ENCODE measurements around the gene MRPL42.
A peak's percentile ranks its signal among the peaks of the same experiment; 100 is the strongest.
"Not testable (repeated sequence)": the region's sequence is repeated elsewhere in the genome, so short reads cannot be mapped to it uniquely, and the experiment has no call there.

Gene MRPL42

GRCh38 chr12:93461503-93461902, 5.8 kb upstream of the MRPL42 start:
- Mint-ChIP-seq H3K27ac (no peak overlapping the region), H3K36me3 (no peaks in the 10 kb centered on the region), H3K4me1 (no peaks in the 10 kb centered on the region), H3K9me3 (no peaks in the 10 kb centered on the region), H3K4me3 (no peak overlapping the region)
- DNase-seq (ENCODE audit: low spot score in 2 of 2) (no peak), ATAC-seq (no peak)

DNA sequence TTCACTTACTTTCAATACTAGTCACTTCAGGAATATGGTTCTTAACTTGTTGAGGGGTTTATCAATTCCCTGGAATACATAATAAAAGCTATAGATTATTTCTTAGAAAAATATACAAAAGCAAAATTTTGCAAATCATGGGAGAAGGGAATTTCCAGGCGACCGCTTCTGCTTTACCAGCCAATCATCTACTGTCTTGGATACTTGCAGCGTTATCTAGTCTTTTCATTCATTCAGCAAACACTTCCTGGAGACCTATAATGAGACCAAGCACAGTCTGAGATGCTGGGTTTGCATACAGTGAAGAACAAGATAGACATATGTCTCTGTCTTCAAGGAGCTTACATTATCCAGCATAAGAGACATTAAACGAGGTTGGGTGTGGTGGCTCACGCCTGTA, 1.5 kb upstream of the MRPL42 start:
- Mint-ChIP-seq H3K36me3 (peaks cover 27% of the 10 kb centered on the region), H3K4me3 (no peak overlapping the region), H3K9me3 (no peaks in the 10 kb centered on the region), H3K27ac (no peak overlapping the region), H3K4me1 (peaks cover 24% of the 10 kb centered on the region)
- ATAC-seq (no peak), DNase-seq (ENCODE audit: low spot score in 2 of 2) (no peak)

DNA sequence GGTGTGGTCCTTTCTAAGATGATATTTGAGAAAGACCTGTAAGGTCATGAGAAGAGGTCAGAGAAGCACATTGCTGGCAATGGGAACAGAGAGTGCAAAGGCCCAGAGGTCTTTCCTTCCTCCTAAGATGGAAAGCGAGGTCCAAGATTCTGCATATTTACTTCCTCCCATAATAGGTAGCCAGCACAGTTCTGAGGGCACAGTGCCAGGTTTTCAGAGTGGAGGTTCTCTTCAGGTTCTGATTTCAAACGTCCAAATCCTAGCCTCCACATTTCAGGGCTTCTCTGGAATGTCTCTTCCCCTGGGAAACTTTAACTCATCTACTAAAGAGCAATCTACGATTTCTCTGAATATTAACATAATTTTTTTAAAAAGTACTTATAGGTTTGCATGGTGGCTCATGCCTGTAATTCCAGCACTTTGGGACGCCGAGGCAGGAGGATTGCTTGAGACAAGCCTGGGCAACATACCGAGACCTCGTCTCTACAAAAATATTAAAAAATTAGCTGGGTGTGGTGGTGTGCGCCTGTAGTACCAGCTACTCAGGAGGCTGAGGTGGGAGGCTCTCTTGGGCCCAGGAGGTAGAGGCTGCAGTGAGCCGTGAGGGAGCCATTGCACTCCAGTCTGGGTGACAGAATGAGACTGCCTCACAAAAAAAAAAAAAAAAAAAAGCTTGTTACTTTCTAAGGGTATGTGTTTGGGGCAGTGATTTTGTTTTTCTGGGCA, 526 bp upstream of the MRPL42 start:
- no peak for DNase-seq (ENCODE audit: low spot score in 2 of 2)
- peak overlapping the region; percentile 88 for H3K4me3 Mint-ChIP-seq
- H3K36me3 Mint-ChIP-seq = peaks cover 37% of the 10 kb centered on the region
- H3K4me1 Mint-ChIP-seq = peaks cover 26% of the 10 kb centered on the region
- H3K9me3 Mint-ChIP-seq = no peaks in the 10 kb centered on the region
- ATAC-seq = no peak
- H3K27ac Mint-ChIP-seq = peak overlapping the region; percentile 96

DNA sequence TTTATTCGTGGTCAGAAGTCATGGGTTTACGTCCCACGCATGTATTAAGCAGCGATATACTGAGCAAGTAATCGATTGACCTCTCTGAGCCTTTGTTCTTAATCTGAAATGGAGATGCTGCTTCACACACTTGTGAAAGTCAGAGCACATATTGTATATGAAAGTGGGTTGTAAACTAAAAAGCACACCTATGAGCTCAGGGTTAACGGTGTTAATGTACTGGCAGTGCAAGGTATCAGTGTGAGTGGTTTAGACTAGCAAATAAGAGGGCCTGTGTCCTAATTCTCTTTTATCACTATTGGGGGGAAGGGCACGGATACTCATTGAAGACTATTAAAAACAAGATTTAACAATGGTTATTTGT, 676 bp downstream of the MRPL42 start:
- ATAC-seq = peak; percentile 38
- Mint-ChIP-seq H3K4me3 (peak overlapping the region; percentile 88), H3K4me1 (peaks cover 26% of the 10 kb centered on the region), H3K9me3 (no peaks in the 10 kb centered on the region), H3K27ac (peak overlapping the region; percentile 96), H3K36me3 (peaks cover 44% of the 10 kb centered on the region)
- DNase-seq (ENCODE audit: low spot score in 2 of 2) = no peak

DNA sequence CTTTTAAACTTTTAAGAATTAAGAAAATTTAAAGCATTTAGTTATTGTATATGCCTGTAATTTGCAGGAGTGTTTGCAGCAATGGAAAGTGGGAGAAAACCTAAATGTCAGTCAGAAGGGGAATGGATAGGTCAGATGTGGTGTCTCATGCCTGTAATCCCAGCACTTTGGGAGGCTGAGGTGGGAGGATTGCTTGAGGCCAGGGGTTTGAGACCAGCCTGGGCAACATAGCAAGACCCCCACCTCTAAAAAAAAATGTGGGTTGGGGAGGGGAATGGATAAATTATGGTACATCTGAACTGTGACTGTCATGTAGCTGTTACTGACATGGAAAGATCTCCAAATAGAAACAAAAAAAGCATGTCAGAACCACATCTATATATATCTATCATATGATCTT, 2.1 kb downstream of the MRPL42 start:
- Mint-ChIP-seq H3K27ac (no peak overlapping the region), H3K9me3 (no peaks in the 10 kb centered on the region), H3K4me3 (peak overlapping the region; percentile 88)

DNA sequence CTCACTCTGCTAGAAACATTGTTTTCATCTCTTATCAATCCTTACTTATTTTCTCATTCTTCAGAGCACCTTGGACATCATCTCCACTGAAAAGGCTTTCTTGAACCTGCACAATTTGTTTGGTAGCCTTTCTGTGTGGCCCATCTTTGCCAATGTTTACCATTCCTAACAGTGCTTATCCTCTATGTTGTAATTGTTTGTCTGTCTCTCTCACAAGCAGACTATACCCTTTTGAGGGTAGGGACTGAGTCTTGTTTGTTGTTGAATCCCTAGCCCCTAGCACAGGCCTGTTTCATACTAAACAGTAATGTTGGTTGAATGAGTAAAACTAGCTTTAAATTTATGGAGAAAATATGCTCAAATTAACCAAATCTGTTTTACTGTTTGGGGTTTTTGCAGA, 9.2 kb downstream of the MRPL42 start:
- ATAC-seq = no peak
- no peak overlapping the region for H3K27ac Mint-ChIP-seq

More for the DNA sequence above, 2.1 kb downstream of the MRPL42 start:
- H3K4me1 Mint-ChIP-seq = peaks cover 26% of the 10 kb centered on the region
- DNase-seq (ENCODE audit: low spot score in 2 of 2) (no peak), ATAC-seq (no peak)
- peaks cover 56% of the 10 kb centered on the region for H3K36me3 Mint-ChIP-seq

GRCh38 chr12:93482721-93483120, 15.4 kb downstream of the MRPL42 start:
- Mint-ChIP-seq H3K9me3 (no peaks in the 10 kb centered on the region), H3K4me3 (no peak overlapping the region), H3K36me3 (peaks cover 45% of the 10 kb centered on the region), H3K27ac (no peak overlapping the region), H3K4me1 (no peaks in the 10 kb centered on the region)
- ATAC-seq (no peak), DNase-seq (ENCODE audit: low spot score in 2 of 2) (no peak)

More for the DNA sequence above, 9.2 kb downstream of the MRPL42 start:
- DNase-seq (ENCODE audit: low spot score in 2 of 2) = no peak
- Mint-ChIP-seq H3K4me1 (no peaks in the 10 kb centered on the region), H3K4me3 (no peak overlapping the region), H3K9me3 (no peaks in the 10 kb centered on the region), H3K36me3 (peaks cover 63% of the 10 kb centered on the region)

GRCh38 chr12:93483151-93483807, 16.0 kb downstream of the MRPL42 start:
- ATAC-seq (no peak), DNase-seq (ENCODE audit: low spot score in 2 of 2) (no peak)
- H3K36me3 Mint-ChIP-seq = peaks cover 45% of the 10 kb centered on the region
- H3K4me3 Mint-ChIP-seq = no peak overlapping the region
- H3K9me3 Mint-ChIP-seq = no peaks in the 10 kb centered on the region
- no peaks in the 10 kb centered on the region for H3K4me1 Mint-ChIP-seq
- no peak overlapping the region for H3K27ac Mint-ChIP-seq

- Mint-ChIP-seq H3K4me1 (no peaks in the 10 kb centered on the region), H3K4me3 (no peak overlapping the region), H3K36me3 (peaks cover 52% of the 10 kb centered on the region), H3K27ac (no peak overlapping the region), H3K9me3 (no peaks in the 10 kb centered on the region)
- DNase-seq (ENCODE audit: low spot score in 2 of 2) = no peak
- ATAC-seq = no peak
Observed at GRCh38 chr12:93484315-93484981, 17.1 kb downstream of the MRPL42 start.

GRCh38 chr12:93492808-93493207, 25.5 kb downstream of the MRPL42 start:
- peaks cover 77% of the 10 kb centered on the region for H3K36me3 Mint-ChIP-seq
- DNase-seq (ENCODE audit: low spot score in 2 of 2); ATAC-seq; H3K27ac Mint-ChIP-seq; H3K9me3 Mint-ChIP-seq; H3K4me3 Mint-ChIP-seq: not testable (repeated sequence)
- peaks cover 11% of the 10 kb centered on the region for H3K4me1 Mint-ChIP-seq

DNA sequence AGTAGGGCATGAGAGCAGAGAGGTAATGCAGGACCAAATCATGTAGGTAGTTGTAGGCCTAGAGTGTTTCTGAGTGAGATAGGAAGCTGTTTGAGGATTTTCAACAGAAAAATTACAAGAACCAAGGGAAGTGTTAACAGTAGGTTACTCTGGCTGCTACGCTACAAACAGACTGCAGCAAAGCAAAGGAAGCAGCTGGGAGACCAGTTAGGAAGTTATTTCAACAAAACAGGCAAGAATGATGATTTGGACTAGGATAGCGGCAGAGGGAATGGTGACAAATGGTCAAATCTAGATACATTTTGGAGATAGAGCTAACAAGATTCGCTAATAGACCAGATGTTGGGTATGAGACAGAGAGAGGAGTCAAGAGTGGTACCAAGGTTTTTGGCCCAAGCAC, 26.8 kb downstream of the MRPL42 start:
- Mint-ChIP-seq H3K27ac (no peak overlapping the region), H3K36me3 (peaks cover 64% of the 10 kb centered on the region), H3K4me1 (peaks cover 11% of the 10 kb centered on the region), H3K9me3 (no peaks in the 10 kb centered on the region), H3K4me3 (no peak overlapping the region)
- DNase-seq (ENCODE audit: low spot score in 2 of 2) (no peak), ATAC-seq (no peak)

- Mint-ChIP-seq H3K9me3 (no peaks in the 10 kb centered on the region), H3K4me1 (peaks cover 11% of the 10 kb centered on the region), H3K36me3 (peaks cover 50% of the 10 kb centered on the region), H3K4me3 (no peak overlapping the region), H3K27ac (peak overlapping the region; percentile 51)
- ATAC-seq (peak; percentile 59), DNase-seq (ENCODE audit: low spot score in 2 of 2) (no peak)
Observed at GRCh38 chr12:93497456-93497855, 30.1 kb downstream of the MRPL42 start.

- DNase-seq (ENCODE audit: low spot score in 2 of 2); H3K4me3 Mint-ChIP-seq; H3K27ac Mint-ChIP-seq; ATAC-seq; H3K9me3 Mint-ChIP-seq: not testable (repeated sequence)
- peaks cover 11% of the 10 kb centered on the region for H3K4me1 Mint-ChIP-seq
- peaks cover 59% of the 10 kb centered on the region for H3K36me3 Mint-ChIP-seq
Observed at GRCh38 chr12:93498813-93499212, 31.5 kb downstream of the MRPL42 start.

DNA sequence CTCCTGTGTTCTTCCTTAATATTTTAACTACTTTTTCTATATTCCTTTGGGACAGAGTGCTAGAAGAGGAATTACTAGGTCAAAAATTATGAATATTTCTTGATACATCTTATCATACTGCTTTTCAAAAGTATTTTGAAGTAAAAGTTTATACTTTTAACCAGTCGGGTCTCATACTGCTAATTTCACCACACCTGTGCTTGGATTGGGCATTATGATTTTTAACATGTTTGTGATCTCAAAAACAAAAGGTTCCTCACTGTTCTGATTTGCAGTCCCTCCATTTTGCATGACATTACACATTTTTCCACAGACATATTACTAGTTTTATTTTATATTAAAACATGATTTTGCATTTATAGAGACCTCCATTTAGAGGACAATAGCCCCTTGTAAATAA, 32.9 kb downstream of the MRPL42 start:
- Mint-ChIP-seq H3K27ac (no peak overlapping the region), H3K9me3 (no peaks in the 10 kb centered on the region), H3K36me3 (peaks cover 54% of the 10 kb centered on the region), H3K4me3 (no peak overlapping the region), H3K4me1 (peaks cover 11% of the 10 kb centered on the region)
- no peak for ATAC-seq
- DNase-seq (ENCODE audit: low spot score in 2 of 2) = no peak

DNA sequence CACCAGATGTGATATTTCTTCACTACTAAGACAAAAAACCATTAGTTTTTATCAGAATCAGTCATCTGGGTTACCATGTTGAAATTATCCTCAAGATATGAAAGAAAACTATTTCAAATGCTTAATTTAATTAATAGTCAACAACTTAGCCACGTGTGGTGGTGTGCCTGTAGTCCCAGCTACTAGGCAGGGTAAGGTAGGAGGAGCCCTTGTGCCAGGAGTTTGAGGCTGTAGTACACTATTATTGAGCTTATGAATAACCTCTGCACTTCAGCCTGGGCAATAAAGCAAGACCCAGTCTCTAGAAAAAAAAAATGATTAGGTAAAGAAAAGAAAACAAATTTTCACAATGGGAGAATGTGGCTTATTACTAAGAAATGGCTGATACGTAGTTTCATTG, 33.4 kb downstream of the MRPL42 start:
- H3K9me3 Mint-ChIP-seq = no peaks in the 10 kb centered on the region
- H3K36me3 Mint-ChIP-seq = peaks cover 49% of the 10 kb centered on the region
- DNase-seq (ENCODE audit: low spot score in 2 of 2) (no peak), ATAC-seq (no peak)
- H3K4me3 Mint-ChIP-seq = no peak overlapping the region
- H3K4me1 Mint-ChIP-seq = peaks cover 11% of the 10 kb centered on the region
- H3K27ac Mint-ChIP-seq = no peak overlapping the region

Measured in stimulated activated effector memory CD8-positive, alpha-beta T cell treated with anti-CD3 and anti-CD28 coated beads, Interleukin-12 subunit alpha, Interleukin-12 subunit beta, amount 100 ng/mL, for 72 hours (primary cell).